Endothelial cell of umbilical vein (primary cell): ENCODE results near the gene MYL3. TPM values are rescaled to one million over a fixed set of nuclear protein-coding genes. Genes with fewer than 3 reads are reported as not detected.

Source experiments
- BruUV-seq: library from RNA; stranded (reverse); fragments of 400-500 nt; replicated peaks from 2 replicates; lab custom pipeline; 2021; lab: Mats Ljungman, UMichigan
- CTCF ChIA-PET: fragments of 300-600, 350-600 bp; sonication (Branson Sonifier 250); formaldehyde crosslinking; loops from one replicate; lab custom pipeline; 2021; ENCODE audit warnings: antibody characterized with exemption, inconsistent platforms; lab: Charles Lee
- POLR2A ChIA-PET: fragments of 300-600, 350-600 bp; sonication (Branson Sonifier 250); formaldehyde crosslinking; loops from one replicate; lab custom pipeline; 2021; ENCODE audit warnings: antibody characterized with exemption, inconsistent platforms; lab: Charles Lee
- DNase-seq: peaks from one replicate; pipeline ENCODE4 v3.0.0-alpha.2; 2011; ENCODE audit warnings: low read depth, low spot score
- FAIRE-seq: peaks from 2 replicates; lab custom pipeline; 2011; peaks lifted over from hg19 to GRCh38; lab: Jason Lieb, UNC
- H2AFZ ChIP-seq: 2 replicates; pipeline ENCODE4 v1.6.0; 2012; ENCODE audit warnings: low read depth, low read length, control low read depth, inconsistent platforms
- H3K27ac ChIP-seq: 2 replicates; pipeline ENCODE4 v1.5.1; 2011; ENCODE audit warnings: low read depth, mild to moderate bottlenecking, control low read depth, low read length, moderate library complexity; ENCODE audit not compliant: insufficient read depth
- H3K27me3 ChIP-seq, 2 experiments: 2 replicates each; pipeline versions ENCODE4 v1.6.0 to v1.6.1; 2011; ENCODE audit warnings: low read length in 2 of 2, mixed read lengths in 1 of 2; ENCODE audit not compliant: control insufficient read depth in 2 of 2, insufficient read depth in 2 of 2
- H3K36me3 ChIP-seq, 2 experiments: 2 replicates in 1 of 2; 3 replicates in 1 of 2; pipeline ENCODE4 v1.5.1; 2011; ENCODE audit warnings: low read length in 2 of 2, mild to moderate bottlenecking in 1 of 2, moderate library complexity in 1 of 2; ENCODE audit not compliant: control insufficient read depth in 2 of 2, insufficient read depth in 2 of 2; ENCODE audit errors: extremely low read depth in 1 of 2
- H3K4me1 ChIP-seq: 3 replicates; pipeline ENCODE4 v1.5.1; 2011; ENCODE audit warnings: mild to moderate bottlenecking, low read length; ENCODE audit not compliant: control insufficient read depth, insufficient read depth; ENCODE audit errors: extremely low read depth
- H3K4me2 ChIP-seq: 2 replicates; pipeline ENCODE4 v1.6.1; 2011; ENCODE audit warnings: low read length, control low read depth, mixed read lengths; ENCODE audit not compliant: insufficient read depth
- H3K4me3 ChIP-seq, 3 experiments: fragments of 200-600 bp in 1 of 3; sonication (generic), shearing (Covaris generic) in 1 of 3; replicated peaks in 1 of 3; 2 replicates each; pipeline ENCODE4 v1.5.1; 2011 to 2016; ENCODE audit warnings: control low read depth in 3 of 3, low read length in 3 of 3, mild to moderate bottlenecking in 2 of 3, inconsistent platforms in 1 of 3, low read depth in 1 of 3, moderate library complexity in 1 of 3; ENCODE audit not compliant: insufficient read depth in 1 of 3
- H3K79me2 ChIP-seq: 2 replicates; pipeline ENCODE4 v1.6.0; 2012; ENCODE audit warnings: low read length, inconsistent platforms; ENCODE audit not compliant: control insufficient read depth, insufficient read depth
- H3K9ac ChIP-seq: replicated peaks from 2 replicates; pipeline ENCODE3; 2011; ENCODE audit warnings: low read length, control low read depth; ENCODE audit not compliant: insufficient read depth; ENCODE audit errors: extremely low read depth
- H3K9me1 ChIP-seq: replicated peaks from 3 replicates; pipeline ENCODE4 v1.6.0; 2011; ENCODE audit warnings: mild to moderate bottlenecking, low read length; ENCODE audit not compliant: control insufficient read depth, insufficient read depth; ENCODE audit errors: extremely low read depth
- H3K9me3 ChIP-seq: replicated peaks from 2 replicates; pipeline ENCODE4 v1.5.1; 2012; ENCODE audit warnings: low read length, inconsistent platforms; ENCODE audit not compliant: control insufficient read depth, insufficient read depth
- H4K20me1 ChIP-seq: replicated peaks from 2 replicates; pipeline ENCODE3; 2011; ENCODE audit warnings: mild to moderate bottlenecking, low read length; ENCODE audit not compliant: control insufficient read depth, insufficient read depth; ENCODE audit errors: extremely low read depth
- FOS ChIP-seq: IDR thresholded peaks from 2 replicates; pipeline ENCODE4 v1.6.1; 2011; ENCODE audit warnings: mild to moderate bottlenecking, low read length, moderate library complexity, borderline replicate concordance; ENCODE audit not compliant: insufficient read depth
- GATA2 ChIP-seq: IDR thresholded peaks from 2 replicates; pipeline ENCODE4 v1.7.0; 2011; ENCODE audit warnings: low read depth, mild to moderate bottlenecking, moderate library complexity, mixed read lengths, low read length; ENCODE audit not compliant: insufficient read length, insufficient read depth
- JUN ChIP-seq: IDR thresholded peaks from 2 replicates; pipeline ENCODE4 v1.6.1; 2011; ENCODE audit warnings: borderline replicate concordance, low read depth; ENCODE audit not compliant: insufficient read length, insufficient read depth
- POLR2A ChIP-seq: IDR thresholded peaks from 2 replicates; pipeline ENCODE4 v1.6.1; 2012; ENCODE audit warnings: low read depth, mild to moderate bottlenecking, control low read depth, low read length
- POLR2AphosphoS5 ChIP-seq: IDR thresholded peaks from 2 replicates; pipeline ENCODE4 v1.6.1; 2012; ENCODE audit warnings: low read depth, mild to moderate bottlenecking, control low read depth, low read length, moderate library complexity; ENCODE audit not compliant: insufficient read depth
- dilution Hi-C: fragments of 300-500 bp; cut with MboI; formaldehyde crosslinking; loops from one replicate; pipeline ENCODE4 v1.15.0; 2019; ENCODE audit warnings: low sequenced_read_pairs; ENCODE audit not compliant: extremely low pct_ligation_motif_present
- intact Hi-C: fragments of 100-400 bp; cut with micrococcal nuclease; formaldehyde crosslinking; loops from one replicate; pipeline ENCODE4 v1.10.0; 2022
- polyA plus RNA-seq, 4 experiments: library from polyadenylated mRNA; depleted of rRNA in 3 of 4; stranded (reverse) in 3 of 4; unstranded in 1 of 4; fragments of >200 nt; gene quantifications; 2 replicates each; pipeline versions ENCODE4 v1.2.1 to v1.2.3, GENCODE V29; 2011 to 2012; ENCODE audit warnings: missing spikeins in 1 of 4
- total RNA-seq: library from RNA; stranded (reverse); gene quantifications from 2 replicates; pipeline ENCODE4 v1.2.3, GENCODE V29; 2021
- TF ChIP-seq, protein P1 (sequence below): IDR thresholded peaks from 2 replicates; pipeline ENCODE4 v1.6.1; 2011; ENCODE audit not compliant: insufficient read depth, insufficient read length

Gene MYL3
- total and polyA plus RNA-seq, 2 donors (not counting 3 experiments of a cell fraction or from before 2014, with no cell fraction given) = not detected

GRCh38 chr3:46862369-46863025 lies 747 bp downstream of the MYL3 start:
- intact Hi-C loops = no loop called here
- no peaks in the 10 kb centered on the region for H4K20me1 ChIP-seq
- H3K27me3 ChIP-seq = peaks cover 0 to 3% of the 10 kb centered on the region in 2 experiments
- DNase-seq = no peak
- CTCF ChIA-PET = interaction anchor here (0.8 to 1.5 kb wide), 4 partner anchors 9 to 47 kb away, joined by 3 to 10 read pairs (median 5); no protein-coding TSS in a partner anchor
- no peak overlapping the region for H3K4me3 ChIP-seq
- no peak for FAIRE-seq
- H2AFZ ChIP-seq = no peak overlapping the region
- POLR2A ChIA-PET = no interaction called here
- no peak overlapping the region for H3K9ac ChIP-seq
- TF ChIP-seq FOS (no peak), GATA2 (no peak), POLR2AphosphoS5 (no peak), JUN (no peak), POLR2A (no peak)
- TF ChIP-seq, protein P1, sequence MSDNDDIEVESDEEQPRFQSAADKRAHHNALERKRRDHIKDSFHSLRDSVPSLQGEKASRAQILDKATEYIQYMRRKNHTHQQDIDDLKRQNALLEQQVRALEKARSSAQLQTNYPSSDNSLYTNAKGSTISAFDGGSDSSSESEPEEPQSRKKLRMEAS = no peak
- no peaks in the 10 kb centered on the region for H3K9me3 ChIP-seq
- H3K27ac ChIP-seq = no peak overlapping the region
- dilution Hi-C loops = no loop called here
- BruUV-seq = no TSS peak
- H3K9me1 ChIP-seq = no peaks in the 10 kb centered on the region
- no peak overlapping the region for H3K4me2 ChIP-seq
- H3K79me2 ChIP-seq = no peaks in the 10 kb centered on the region
- no peaks in the 10 kb centered on the region for H3K4me1 ChIP-seq
- H3K36me3 ChIP-seq = no peaks in the 10 kb centered on the region
